GM21528 (cell line): ENCODE results near the gene CARMIL3.

Experiments
- ATAC-seq: cut with Tn5 transposase; IDR thresholded peaks from one replicate; pipeline ENCODE4 v1.9.1; 2021; ENCODE audit warnings: mild to moderate bottlenecking, moderate library complexity; ENCODE audit not compliant: unreplicated experiment, low FRiP score

CARMIL3 gene

GRCh38 chr14:24060443-24060842 lies 8.6 kb downstream of the CARMIL3 start:
- no peak for ATAC-seq

- no peak for ATAC-seq
Measured at GRCh38 chr14:24060984-24061913, 9.4 kb downstream of the CARMIL3 start.

DNA sequence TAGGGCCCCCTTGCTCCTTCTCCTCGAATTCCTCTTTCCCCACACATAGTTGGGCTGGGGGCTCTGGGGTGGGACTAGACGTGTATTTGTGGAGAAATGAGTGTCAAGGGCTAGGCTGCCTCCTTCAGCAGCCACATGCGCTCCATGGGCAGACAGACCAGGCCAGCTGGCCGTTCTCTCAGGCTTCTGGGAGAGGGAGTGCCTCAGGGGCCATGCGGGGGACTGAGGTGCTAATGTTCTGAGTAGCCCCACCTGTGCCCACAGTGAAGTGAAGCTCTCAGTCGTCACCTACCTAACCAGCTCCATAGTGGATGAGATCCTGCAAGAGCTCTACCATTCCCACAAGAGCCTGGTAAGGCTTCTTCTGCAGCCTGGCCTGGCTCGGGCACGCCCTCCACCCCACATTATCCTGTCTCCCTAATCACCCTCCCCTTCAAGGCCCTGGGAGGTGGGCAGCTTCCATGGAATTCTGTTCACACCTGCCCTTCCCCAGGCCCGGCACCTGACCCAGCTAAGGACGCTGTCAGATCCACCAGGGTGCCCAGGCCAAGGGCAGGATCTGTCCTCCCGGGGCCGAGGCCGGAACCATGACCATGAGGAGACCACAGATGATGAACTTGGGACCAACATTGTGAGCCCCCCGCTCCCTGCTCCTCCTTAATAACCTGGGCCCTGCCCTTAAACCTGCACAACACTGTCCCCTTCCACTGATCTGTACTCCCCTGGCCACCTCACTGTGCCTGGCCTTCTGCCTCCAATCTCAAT lies 10.6 kb downstream of the CARMIL3 start:
- no peak for ATAC-seq

DNA sequence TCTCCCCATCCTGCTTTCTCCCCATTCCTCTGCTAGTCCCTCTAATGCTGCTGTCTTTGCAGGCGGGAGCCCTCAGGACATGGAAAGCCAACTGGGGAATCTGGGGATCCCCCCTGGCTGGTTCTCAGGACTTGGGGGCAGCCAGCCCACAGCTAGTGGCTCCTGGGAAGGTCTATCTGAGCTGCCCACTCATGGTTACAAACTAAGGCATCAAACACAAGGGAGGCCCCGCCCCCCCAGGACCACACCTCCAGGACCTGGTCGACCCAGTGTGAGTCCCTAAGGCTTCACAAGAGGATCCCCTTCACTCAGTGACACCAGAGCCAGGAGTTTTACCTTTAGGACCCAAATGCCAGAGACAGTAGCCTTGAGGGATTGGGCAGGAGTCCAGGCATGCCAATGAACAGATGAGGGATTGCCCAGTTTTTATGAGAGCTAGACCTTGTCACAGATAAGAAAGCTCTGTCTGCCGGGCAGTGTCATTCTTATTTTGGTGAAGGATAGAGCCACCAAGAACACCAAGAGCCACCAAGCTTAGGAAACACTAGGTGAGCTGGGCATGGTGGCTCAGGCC lies 11.5 kb downstream of the CARMIL3 start:
- no peak for ATAC-seq

DNA sequence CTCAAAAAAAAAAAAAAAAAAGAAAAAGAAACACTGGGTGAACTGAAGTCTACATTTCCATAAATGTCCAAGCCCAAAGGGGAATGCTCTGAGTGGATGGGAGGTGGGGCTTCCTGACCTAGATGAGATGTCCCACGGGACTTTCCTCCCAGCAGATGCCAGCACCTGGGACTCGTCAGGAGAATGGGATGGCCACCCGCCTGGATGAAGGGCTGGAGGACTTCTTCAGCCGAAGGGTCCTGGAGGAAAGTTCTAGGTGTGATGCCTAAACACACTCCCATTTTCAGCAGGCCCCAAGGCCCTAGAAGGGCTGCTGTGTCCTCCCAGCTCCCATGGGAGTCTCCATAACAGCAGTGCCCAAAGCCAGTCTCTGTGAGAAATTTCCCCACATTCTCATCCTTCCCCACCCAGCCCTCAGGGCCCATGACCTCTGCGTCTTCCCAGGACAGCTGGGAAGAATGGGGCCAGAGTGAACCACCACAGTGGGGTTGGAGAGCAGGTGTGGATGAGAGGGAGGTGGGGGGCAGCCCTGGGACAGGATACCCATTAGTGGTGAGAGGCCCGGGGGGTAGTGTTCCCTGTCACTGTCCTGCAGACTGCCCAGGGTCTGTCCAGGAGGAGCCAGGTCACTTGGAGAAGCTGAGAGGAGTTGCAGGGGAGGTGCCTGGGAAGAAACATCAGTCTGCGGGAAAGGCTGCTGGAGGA lies 12.4 kb downstream of the CARMIL3 start:
- ATAC-seq: no peak

- ATAC-seq: no peak
Measured at GRCh38 chr14:24064856-24065255, 13.0 kb downstream of the CARMIL3 start.

DNA sequence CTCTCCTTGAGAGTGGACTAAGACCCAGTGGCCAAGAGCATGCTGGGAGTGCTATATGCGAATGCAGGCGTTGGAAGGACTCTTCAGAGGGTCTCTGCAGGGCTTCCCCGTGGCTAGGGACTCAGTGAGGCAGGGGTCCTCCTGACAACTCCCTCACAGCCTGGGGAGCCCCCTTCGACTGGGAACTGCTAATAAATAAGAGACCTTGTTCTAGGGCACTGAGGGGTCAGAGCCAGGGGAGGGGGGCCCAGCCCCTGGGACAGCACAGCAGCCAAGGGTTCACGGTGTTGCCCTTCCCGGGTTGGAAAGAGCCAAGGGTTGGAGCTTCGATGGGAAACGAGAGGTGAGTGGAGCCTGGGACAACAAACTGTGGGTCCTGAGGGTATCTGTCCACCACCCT lies 13.6 kb downstream of the CARMIL3 start:
- ATAC-seq: no peak

DNA sequence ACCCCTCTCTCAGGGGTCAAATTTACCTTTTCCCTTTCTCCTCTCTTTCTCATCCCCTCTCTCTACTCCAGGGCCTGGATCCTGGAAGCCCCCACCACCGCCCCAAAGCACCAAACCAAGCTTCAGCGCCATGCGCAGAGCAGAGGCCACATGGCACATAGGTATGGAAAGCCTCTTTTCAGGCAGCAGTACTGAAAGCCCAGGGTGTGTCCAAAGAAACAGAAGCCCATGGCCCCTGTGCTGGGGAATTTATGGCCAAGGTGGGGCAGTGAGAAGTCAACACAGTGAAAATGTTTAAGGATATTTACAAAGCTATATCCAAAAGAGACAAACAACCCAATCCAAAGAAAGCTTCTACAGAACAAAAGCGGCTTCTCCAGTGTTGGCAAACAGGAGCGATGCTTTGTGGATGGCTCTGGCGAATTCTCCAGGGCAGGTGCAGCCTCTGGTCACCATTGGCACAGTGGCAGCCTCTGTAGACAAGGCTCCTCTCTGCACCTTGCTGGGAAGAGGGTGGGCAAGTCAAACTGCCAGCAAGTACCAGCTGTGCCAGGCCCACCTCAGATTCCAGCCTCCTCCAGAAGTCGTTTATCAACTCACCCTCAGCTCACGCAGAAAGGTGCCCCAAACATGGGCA lies 14.8 kb downstream of the CARMIL3 start:
- no peak for ATAC-seq

GRCh38 chr14:24067133-24068082 lies 15.6 kb downstream of the CARMIL3 start:
- no peak for ATAC-seq

- no peak for ATAC-seq
Measured at GRCh38 chr14:24068711-24069410, 17.1 kb downstream of the CARMIL3 start.

DNA sequence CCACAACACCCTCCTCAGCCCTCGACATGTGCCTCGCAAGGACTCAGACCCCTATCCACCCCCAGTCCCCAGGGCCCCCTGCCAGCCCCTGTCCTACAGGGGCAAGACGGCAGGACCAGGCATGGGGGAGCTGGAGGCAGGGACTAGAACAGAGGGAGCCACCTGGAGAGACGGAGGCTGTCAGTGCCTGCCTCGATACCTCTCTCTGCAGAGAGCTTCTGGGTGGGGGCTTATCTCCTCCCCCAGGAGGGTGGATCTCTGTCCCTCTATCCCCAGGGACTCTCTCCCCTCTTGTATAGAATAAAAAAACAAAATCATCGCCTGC lies 17.6 kb downstream of the CARMIL3 start:
- ATAC-seq: no peak

DNA sequence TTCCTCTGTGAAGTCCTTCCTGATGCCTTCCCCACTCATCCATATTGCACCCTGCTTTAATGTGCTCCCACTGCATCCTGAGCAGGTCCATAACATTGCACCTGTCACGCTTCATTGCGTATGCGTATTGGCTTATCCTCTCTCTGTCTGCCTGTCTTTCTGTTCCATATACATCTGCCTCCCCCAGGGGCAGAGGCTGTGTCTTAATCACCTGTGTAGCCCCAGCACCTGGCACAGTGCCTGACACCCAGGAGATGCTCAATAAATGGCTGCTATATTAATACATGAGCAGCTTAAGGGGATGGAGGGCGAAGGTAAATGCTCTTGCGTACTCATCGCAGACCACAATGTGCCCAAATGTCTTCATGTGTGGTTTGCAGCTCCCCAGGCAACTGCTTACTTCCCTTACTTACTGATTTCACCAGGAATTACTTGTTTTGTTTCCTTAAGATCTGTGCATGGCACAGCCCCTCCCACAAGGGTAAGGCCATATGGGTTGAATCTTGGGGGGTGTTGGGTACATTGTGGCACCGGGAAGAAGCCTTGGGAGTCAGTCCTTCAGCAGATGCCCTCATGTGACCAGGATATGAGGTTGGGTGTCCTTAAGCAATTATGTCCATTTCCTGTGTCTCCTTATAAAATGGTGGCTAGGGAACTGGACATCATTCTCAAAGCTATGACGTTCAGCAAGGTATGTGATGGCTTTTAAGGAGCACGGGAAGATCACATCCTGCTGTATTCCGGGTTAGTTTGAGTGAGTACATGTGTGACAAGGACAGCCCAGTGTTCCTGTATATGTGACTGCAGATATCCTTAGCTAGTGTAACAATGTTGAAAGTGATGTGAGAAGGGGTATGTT lies 18.7 kb downstream of the CARMIL3 start:
- no peak for ATAC-seq

DNA sequence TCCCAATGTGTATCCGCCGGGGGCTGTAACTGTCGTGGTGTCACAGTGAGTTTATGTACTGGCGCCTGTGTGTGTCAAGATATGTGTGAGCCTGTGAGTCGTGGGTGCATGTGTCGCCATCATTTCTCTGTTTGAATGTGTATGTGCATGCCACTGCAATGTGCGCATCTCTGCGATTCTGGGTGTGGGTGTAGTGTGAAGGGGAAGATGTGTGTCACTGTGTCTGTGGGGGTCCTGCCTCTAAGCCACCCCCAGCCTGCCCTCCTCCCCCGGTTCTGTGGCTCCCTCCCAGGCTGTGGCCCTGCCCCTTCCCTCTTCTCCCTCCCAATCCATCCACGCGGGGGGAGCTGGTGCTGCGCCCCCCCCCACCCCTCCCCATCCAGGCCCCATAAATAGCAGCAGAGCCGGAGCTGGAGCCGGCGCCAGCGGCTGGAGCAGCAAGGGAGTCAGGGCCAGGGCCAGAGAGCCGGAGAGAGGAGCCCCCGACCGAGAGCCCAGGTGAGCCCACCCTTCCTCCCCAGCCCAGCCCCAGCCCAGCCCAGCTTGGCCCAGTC lies 19.4 kb downstream of the CARMIL3 start, which contains the start of gene CPNE6:
Gene CPNE6, plus strand, starts transcription at position 419 of the 554 bp plus-strand sequence. CDS start 1,375 bp downstream, outside the sequence.
- ATAC-seq: no peak

GRCh38 chr14:24071836-24072430 lies 20.1 kb downstream of the CARMIL3 start:
- ATAC-seq: no peak

DNA sequence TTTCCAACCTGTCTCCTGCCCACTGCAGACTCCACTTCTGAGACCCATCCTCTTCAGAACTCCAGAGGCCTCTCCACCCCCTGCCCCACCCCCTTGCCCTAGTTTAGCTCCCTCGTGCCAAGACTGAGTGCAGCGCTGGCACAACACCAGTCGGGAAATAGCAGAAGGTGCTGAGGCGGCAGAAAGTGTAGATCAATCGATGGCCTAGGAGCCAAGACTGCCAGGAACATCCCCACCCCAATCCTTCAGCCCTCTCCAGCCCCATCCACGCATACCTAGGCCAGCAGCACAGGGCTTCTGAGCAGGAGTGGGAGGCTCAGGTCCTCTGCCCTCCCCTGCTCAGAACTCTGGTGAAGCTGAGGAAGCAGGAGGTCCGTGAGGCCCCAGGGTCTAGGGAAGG lies 20.6 kb downstream of the CARMIL3 start:
- no peak for ATAC-seq

GRCh38 chr14:24072881-24073877 lies 21.4 kb downstream of the CARMIL3 start:
- ATAC-seq: no peak
